Effector memory CD4-positive, alpha-beta T cell (primary cell): ENCODE data around the gene DYNC1I1.
A peak's percentile ranks its signal among the peaks of the same experiment; 100 is the strongest.

Experiments
- DNase-seq, 3 donors: peaks; one replicate each; pipeline ENCODE4 v3.0.0-alpha.2; 2020
- H3K27ac ChIP-seq: 2 replicates; pipeline ENCODE4 v1.7.0; 2013; ENCODE audit warnings: mild to moderate bottlenecking, low read length, moderate library complexity; ENCODE audit not compliant: insufficient read depth, poor library complexity, severe bottlenecking
- H3K27me3 ChIP-seq: replicated peaks from 2 replicates; pipeline ENCODE4 v1.7.0; 2013; ENCODE audit warnings: mild to moderate bottlenecking, low read length; ENCODE audit not compliant: insufficient read depth, control insufficient read depth, poor library complexity, severe bottlenecking
- H3K36me3 ChIP-seq: 2 replicates; pipeline ENCODE4 v1.7.0; 2013; ENCODE audit warnings: mild to moderate bottlenecking, low read length, moderate library complexity; ENCODE audit not compliant: control insufficient read depth, insufficient read depth
- H3K4me1 ChIP-seq: 2 replicates; pipeline ENCODE4 v1.7.0; 2013; ENCODE audit warnings: low read length, mild to moderate bottlenecking; ENCODE audit not compliant: control insufficient read depth, insufficient read depth, poor library complexity, severe bottlenecking
- H3K4me3 ChIP-seq: 2 replicates; pipeline ENCODE4 v1.7.0; 2013; ENCODE audit warnings: low read length, low read depth, mild to moderate bottlenecking; ENCODE audit not compliant: insufficient read depth, poor library complexity, severe bottlenecking
- H3K9me3 ChIP-seq: 2 replicates; pipeline ENCODE4 v1.7.0; 2013; ENCODE audit warnings: mild to moderate bottlenecking, low read length, moderate library complexity; ENCODE audit not compliant: control insufficient read depth

DYNC1I1 gene

GRCh38 chr7:96075510-96076349 lies 303.4 kb downstream of the DYNC1I1 start:
- Histone ChIP-seq H3K27me3 (peaks cover 13% of the 10 kb centered on the region), H3K36me3 (no peaks in the 10 kb centered on the region), H3K9me3 (no peaks in the 10 kb centered on the region), H3K4me3 (peak overlapping the region; percentile 50), H3K4me1 (peaks cover 7% of the 10 kb centered on the region), H3K27ac (no peak overlapping the region)
- peak; percentile 2 to 19 (median 17) for DNase-seq

GRCh38 chr7:96076350-96076707 lies 304.0 kb downstream of the DYNC1I1 start:
- peaks cover 7% of the 10 kb centered on the region for H3K4me1 ChIP-seq
- H3K9me3 ChIP-seq = no peaks in the 10 kb centered on the region
- peaks cover 13% of the 10 kb centered on the region for H3K27me3 ChIP-seq
- no peaks in the 10 kb centered on the region for H3K36me3 ChIP-seq
- peak overlapping the region; percentile 50 for H3K4me3 ChIP-seq
- no peak for DNase-seq
- no peak overlapping the region for H3K27ac ChIP-seq

- no peak for DNase-seq
- Histone ChIP-seq H3K4me1 (peaks cover 7% of the 10 kb centered on the region), H3K9me3 (no peaks in the 10 kb centered on the region), H3K27ac (no peak overlapping the region), H3K27me3 (peaks cover 13% of the 10 kb centered on the region), H3K36me3 (no peaks in the 10 kb centered on the region), H3K4me3 (no peak overlapping the region)
Observed at GRCh38 chr7:96080027-96080426, 307.7 kb downstream of the DYNC1I1 start.

- Histone ChIP-seq H3K36me3 (no peaks in the 10 kb centered on the region), H3K27me3 (no peaks in the 10 kb centered on the region), H3K4me1 (no peaks in the 10 kb centered on the region), H3K27ac (no peak overlapping the region), H3K4me3 (no peak overlapping the region), H3K9me3 (no peaks in the 10 kb centered on the region)
- no peak for DNase-seq
Observed at GRCh38 chr7:96084881-96085553, 312.7 kb downstream of the DYNC1I1 start.

- Histone ChIP-seq H3K27me3 (no peaks in the 10 kb centered on the region), H3K36me3 (no peaks in the 10 kb centered on the region), H3K4me1 (no peaks in the 10 kb centered on the region), H3K9me3 (no peaks in the 10 kb centered on the region), H3K27ac (no peak overlapping the region), H3K4me3 (no peak overlapping the region)
- DNase-seq = no peak
Observed at GRCh38 chr7:96085953-96086352, 313.6 kb downstream of the DYNC1I1 start.

- no peaks in the 10 kb centered on the region for H3K4me1 ChIP-seq
- H3K36me3 ChIP-seq = no peaks in the 10 kb centered on the region
- no peaks in the 10 kb centered on the region for H3K27me3 ChIP-seq
- no peak overlapping the region for H3K27ac ChIP-seq
- no peak overlapping the region for H3K4me3 ChIP-seq
- no peak for DNase-seq
- no peaks in the 10 kb centered on the region for H3K9me3 ChIP-seq
Observed at GRCh38 chr7:96088579-96088978, 316.2 kb downstream of the DYNC1I1 start.

- Histone ChIP-seq H3K27ac (no peak overlapping the region), H3K36me3 (no peaks in the 10 kb centered on the region), H3K27me3 (no peaks in the 10 kb centered on the region), H3K9me3 (no peaks in the 10 kb centered on the region), H3K4me1 (no peaks in the 10 kb centered on the region), H3K4me3 (no peak overlapping the region)
- no peak for DNase-seq
Observed at GRCh38 chr7:96089511-96089910, 317.2 kb downstream of the DYNC1I1 start.

- Histone ChIP-seq H3K36me3 (no peaks in the 10 kb centered on the region), H3K9me3 (no peaks in the 10 kb centered on the region), H3K4me1 (no peaks in the 10 kb centered on the region), H3K27ac (no peak overlapping the region), H3K4me3 (no peak overlapping the region), H3K27me3 (no peaks in the 10 kb centered on the region)
- no peak for DNase-seq
Observed at GRCh38 chr7:96090756-96091155, 318.4 kb downstream of the DYNC1I1 start.

- no peak for DNase-seq
- H3K9me3 ChIP-seq = no peaks in the 10 kb centered on the region
- no peaks in the 10 kb centered on the region for H3K27me3 ChIP-seq
- H3K27ac ChIP-seq = no peak overlapping the region
- H3K4me3 ChIP-seq = no peak overlapping the region
- no peaks in the 10 kb centered on the region for H3K4me1 ChIP-seq
- H3K36me3 ChIP-seq = no peaks in the 10 kb centered on the region
Observed at GRCh38 chr7:96093435-96093834, 321.1 kb downstream of the DYNC1I1 start.

GRCh38 chr7:96097835-96098234 lies 325.5 kb downstream of the DYNC1I1 start:
- H3K27me3 ChIP-seq = no peaks in the 10 kb centered on the region
- H3K27ac ChIP-seq = no peak overlapping the region
- H3K4me3 ChIP-seq = no peak overlapping the region
- no peaks in the 10 kb centered on the region for H3K9me3 ChIP-seq
- no peaks in the 10 kb centered on the region for H3K4me1 ChIP-seq
- DNase-seq = no peak
- H3K36me3 ChIP-seq = no peaks in the 10 kb centered on the region
